SK-N-SH (cell line): ENCODE data around the gene PKP4. TPM values are rescaled to one million over a fixed set of nuclear protein-coding genes. Genes with fewer than 3 reads are reported as not detected.

Experiments
- CTCF ChIA-PET: fragments of 300-600, 350-600 bp; formaldehyde crosslinking; extraction: SDS; loops from one replicate; lab custom pipeline; 2021; lab: Yijun Ruan, JAX
- POLR2A ChIA-PET: fragments of 350-600 bp; sonication (Branson Sonifier 250); formaldehyde crosslinking; extraction: SDS; loops from one replicate; lab custom pipeline; 2020; ENCODE audit warnings: antibody characterized with exemption, inconsistent platforms; lab: Yijun Ruan, JAX
- DNase-seq: peaks from one replicate; pipeline ENCODE4 v3.0.0; 2012
- H2AFZ ChIP-seq: fragments of 200-600 bp; sonication (generic); 2 replicates; pipeline ENCODE4 v1.8.1; 2016; ENCODE audit warnings: antibody characterized with exemption, mild to moderate bottlenecking, low read depth
- H3F3A ChIP-seq: fragments of 200-600 bp; sonication (generic); replicated peaks from 2 replicates; pipeline ENCODE3; 2016; ENCODE audit warnings: antibody characterized with exemption, mild to moderate bottlenecking; ENCODE audit not compliant: insufficient read depth
- H3K27ac ChIP-seq, 2 experiments: fragments of 200-500 bp in 1 of 2; fragments of 200-600 bp in 1 of 2; sonication (Bioruptor generic) in 1 of 2; sonication (generic), shearing (Covaris generic) in 1 of 2; 2 replicates each; pipeline versions ENCODE4 v1.5.1 to v1.6.1; 2014 to 2016; ENCODE audit warnings: low read depth in 2 of 2, inconsistent platforms in 1 of 2, low read length in 1 of 2, mild to moderate bottlenecking in 1 of 2, mixed read lengths in 1 of 2
- H3K27me3 ChIP-seq: fragments of 200-600 bp; sonication (generic), shearing (Covaris generic); 2 replicates; pipeline ENCODE4 v1.6.1; 2016; ENCODE audit warnings: mixed run types; ENCODE audit not compliant: insufficient read depth
- H3K36me3 ChIP-seq, 2 experiments: fragments of 200-500 bp in 1 of 2; fragments of 200-600 bp in 1 of 2; sonication (Bioruptor generic) in 1 of 2; sonication (generic) in 1 of 2; replicated peaks in 1 of 2; 2 replicates each; pipeline versions ENCODE3 to v1.5.1; 2014 to 2016; ENCODE audit warnings: low read length in 1 of 2, mild to moderate bottlenecking in 1 of 2; ENCODE audit not compliant: insufficient read depth in 2 of 2, control insufficient read depth in 1 of 2
- H3K4me1 ChIP-seq, 2 experiments: fragments of 200-500 bp in 1 of 2; fragments of 200-600 bp in 1 of 2; sonication (Bioruptor generic) in 1 of 2; sonication (generic), shearing (Covaris generic) in 1 of 2; 2 replicates each; pipeline versions ENCODE4 v1.5.1 to v1.6.1; 2014 to 2016; ENCODE audit warnings: low read depth in 1 of 2, low read length in 1 of 2, mixed run types in 1 of 2; ENCODE audit not compliant: insufficient read depth in 2 of 2, control insufficient read depth in 1 of 2
- H3K4me2 ChIP-seq: fragments of 200-600 bp; sonication (generic), shearing (Covaris generic); 2 replicates; pipeline ENCODE4 v1.6.1; 2017; ENCODE audit warnings: mixed run types
- H3K4me3 ChIP-seq, 2 experiments: fragments of 200-500 bp in 1 of 2; fragments of 200-600 bp in 1 of 2; sonication (Bioruptor generic) in 1 of 2; sonication (generic), shearing (Covaris generic) in 1 of 2; 2 replicates each; pipeline versions ENCODE4 v1.5.1 to v1.8.1; 2014 to 2016; ENCODE audit warnings: low read depth in 2 of 2, inconsistent platforms in 1 of 2, low read length in 1 of 2, mild to moderate bottlenecking in 1 of 2, mixed read lengths in 1 of 2, moderate library complexity in 1 of 2
- H3K79me2 ChIP-seq: fragments of 200-600 bp; sonication (generic); 2 replicates; pipeline ENCODE4 v1.8.1; 2017; ENCODE audit warnings: mild to moderate bottlenecking; ENCODE audit not compliant: insufficient read depth
- H3K9ac ChIP-seq: fragments of 200-600 bp; sonication (generic); 2 replicates; pipeline ENCODE4 v1.6.1; 2017; ENCODE audit warnings: mixed run types
- H3K9me2 ChIP-seq: fragments of 200-600 bp; sonication (generic); 2 replicates; pipeline ENCODE4 v1.6.1; 2017; ENCODE audit warnings: mixed run types
- H3K9me3 ChIP-seq: fragments of 200-600 bp; sonication (generic); 2 replicates; pipeline ENCODE4 v1.6.1; 2017; ENCODE audit warnings: mixed run types, mild to moderate bottlenecking, moderate library complexity
- H4K20me1 ChIP-seq: fragments of 200-600 bp; sonication (generic); 2 replicates; pipeline ENCODE4 v1.6.1; 2017; ENCODE audit warnings: mild to moderate bottlenecking, mixed run types; ENCODE audit not compliant: insufficient read depth
- CHD2 ChIP-seq: fragments of 150-350 bp; IDR thresholded peaks from 2 replicates; pipeline ENCODE4 v1.6.1; 2018; ENCODE audit warnings: low read length; ENCODE audit not compliant: partially characterized antibody
- CTCF ChIP-seq: fragments of 200-600 bp; sonication (generic); IDR thresholded peaks from 2 replicates; pipeline ENCODE4 v1.6.1; 2017; ENCODE audit warnings: antibody characterized with exemption, mild to moderate bottlenecking, moderate library complexity
- ELF1 ChIP-seq: IDR thresholded peaks from 2 replicates; pipeline ENCODE4 v1.4.0; 2012
- EP300 ChIP-seq, 2 experiments: IDR thresholded peaks; 2 replicates each; pipeline versions ENCODE4 v1.4.0 to v1.6.1; 2012; ENCODE audit warnings: borderline replicate concordance in 1 of 2, low read depth in 1 of 2, low read length in 1 of 2
- FOXJ3 ChIP-seq: sonication (generic); formaldehyde crosslinking; IDR thresholded peaks from 2 replicates; pipeline ENCODE4 v1.5.1; 2020; ENCODE audit warnings: mild to moderate bottlenecking, missing genetic modification reagents
- FOXM1 ChIP-seq: IDR thresholded peaks from 2 replicates; pipeline ENCODE4 v1.4.0; 2012; ENCODE audit warnings: low read depth, mild to moderate bottlenecking
- GABPA ChIP-seq: IDR thresholded peaks from 2 replicates; pipeline ENCODE4 v1.4.0; 2012; ENCODE audit warnings: low read depth, mild to moderate bottlenecking
- GATA2 ChIP-seq: sonication (generic); formaldehyde crosslinking; IDR thresholded peaks from 2 replicates; pipeline ENCODE4 v1.5.0; 2020; ENCODE audit warnings: mild to moderate bottlenecking, missing genetic modification reagents
- IRF3 ChIP-seq: fragments of 150-350 bp; IDR thresholded peaks from 2 replicates; pipeline ENCODE4 v1.6.1; 2016; ENCODE audit warnings: mild to moderate bottlenecking, low read depth, low read length
- JUND ChIP-seq: IDR thresholded peaks from 2 replicates; pipeline ENCODE4 v1.4.0; 2012
- MAX ChIP-seq: IDR thresholded peaks from 2 replicates; pipeline ENCODE4 v1.4.0; 2012; ENCODE audit warnings: low read depth
- MEF2A ChIP-seq: IDR thresholded peaks from 2 replicates; pipeline ENCODE4 v1.4.0; 2012; ENCODE audit warnings: low read depth, borderline replicate concordance
- NFIC ChIP-seq: IDR thresholded peaks from 2 replicates; pipeline ENCODE4 v1.4.0; 2012; ENCODE audit warnings: borderline replicate concordance
- PBX3 ChIP-seq: IDR thresholded peaks from 2 replicates; pipeline ENCODE4; 2012
- POLR2AphosphoS5 ChIP-seq: IDR thresholded peaks from 2 replicates; pipeline ENCODE4 v1.6.1; 2012; ENCODE audit warnings: low read depth, low read length
- RCOR1 ChIP-seq: fragments of 150-350 bp; IDR thresholded peaks from 2 replicates; pipeline ENCODE4 v1.6.1; 2017; ENCODE audit warnings: antibody characterized with exemption, low read length
- REST ChIP-seq: IDR thresholded peaks from 2 replicates; pipeline ENCODE4 v1.6.1; 2012; ENCODE audit warnings: mild to moderate bottlenecking, low read depth, low read length, moderate library complexity
- RXRA ChIP-seq: IDR thresholded peaks from 2 replicates; pipeline ENCODE4 v1.4.0; 2012; ENCODE audit warnings: low read depth, mild to moderate bottlenecking, borderline replicate concordance
- SMC3 ChIP-seq: IDR thresholded peaks from 2 replicates; pipeline ENCODE4 v1.6.1; 2012; ENCODE audit warnings: low read depth, low read length, improper control_type of control experiment
- TCF12 ChIP-seq: IDR thresholded peaks from 2 replicates; pipeline ENCODE4 v1.4.0; 2012
- TEAD4 ChIP-seq: IDR thresholded peaks from 2 replicates; pipeline ENCODE4 v1.4.0; 2012; ENCODE audit warnings: mild to moderate bottlenecking, borderline replicate concordance; ENCODE audit not compliant: insufficient read depth
- USF2 ChIP-seq: fragments of 150-350 bp; IDR thresholded peaks from 2 replicates; pipeline ENCODE4 v1.6.1; 2017; ENCODE audit warnings: antibody characterized with exemption, low read length, low read depth, borderline replicate concordance
- polyA plus RNA-seq, 3 experiments: library from polyadenylated mRNA; depleted of rRNA; stranded (reverse); fragments of >200 nt; gene quantifications; 2 replicates each; pipeline ENCODE4 v1.2.3, GENCODE V29; 2012

PKP4 gene
- polyA plus RNA-seq, 1 of the 3 experiments (the other 2 are of a cell fraction): 10.9 TPM

GRCh38 chr2:158486970-158487325 is 30.2 kb downstream of the PKP4 start (continued):
- TF ChIP-seq CTCF (no peak), RXRA (no peak), MAX (no peak), FOXM1 (no peak)

GRCh38 chr2:158487419-158487818 is 30.7 kb downstream of the PKP4 start:
- no peak overlapping the region for H3K9ac ChIP-seq

More at GRCh38 chr2:158487419-158487818, 30.7 kb downstream of the PKP4 start:
- Histone ChIP-seq H3K4me2 (no peak overlapping the region), H3K4me1 (peaks cover 0 to 20% of the 10 kb centered on the region in 2 experiments; a peak in 2 of 4 replicates), H2AFZ (no peak overlapping the region), H3K79me2 (peaks cover 62% of the 10 kb centered on the region), H3K36me3 (no peaks in the 10 kb centered on the region), H3F3A (peaks cover 4% of the 10 kb centered on the region), H3K27me3 (no peaks in the 10 kb centered on the region), H3K9me3 (no peaks in the 10 kb centered on the region), H3K9me2 (no peaks in the 10 kb centered on the region), H3K27ac (peak overlapping the region in 1 of 2 experiments; percentile 5; a peak in 1 of 4 replicates), H3K4me3 (no peak overlapping the region), H4K20me1 (no peaks in the 10 kb centered on the region)
- no peak for DNase-seq
- POLR2A ChIA-PET: no interaction called here
- TF ChIP-seq MEF2A (no peak), MAX (no peak), FOXJ3 (CRISPR knock-in tag) (no peak), TCF12 (no peak), GABPA (no peak), GATA2 (CRISPR knock-in tag) (no peak), PBX3 (no peak), EP300 (IDR thresholded peaks at IDR 0.05; ENCODE audit: borderline replicate concordance in 1 of 2, low read depth in 1 of 2, low read length in 1 of 2) (no peak), JUND (no peak), POLR2AphosphoS5 (no peak), CHD2 (no peak), SMC3 (no peak), ELF1 (no peak), TEAD4 (no peak), IRF3 (no peak), USF2 (no peak), NFIC (no peak), REST (no peak), RCOR1 (no peak), RXRA (no peak)
- CTCF ChIA-PET: interaction anchor here (1.4 to 1.5 kb wide), 2 partner anchors 10 to 259 kb away, joined by 5 to 6 read pairs; no protein-coding TSS in a partner anchor
